BLaER1 (cell line): Measurements from ENCODE around the gene VDAC1.
"Not testable (repeated sequence)": the region's sequence is repeated elsewhere in the genome, so short reads cannot be mapped to it uniquely, and the experiment has no call there.

ENCODE experiments used
- H3K27ac ChIP-seq: shearing (Covaris generic); formaldehyde crosslinking; 2 replicates; pipeline ENCODE4 v1.8.1; 2022
- H3K27me3 ChIP-seq: shearing (Covaris generic); formaldehyde crosslinking; 2 replicates; pipeline ENCODE4 v1.8.1; 2022
- H3K36me3 ChIP-seq: shearing (Covaris generic); formaldehyde crosslinking; 2 replicates; pipeline ENCODE4 v1.8.1; 2022
- H3K4me1 ChIP-seq: shearing (Covaris generic); formaldehyde crosslinking; 2 replicates; pipeline ENCODE4 v1.8.1; 2022
- H3K4me2 ChIP-seq: shearing (Covaris generic); formaldehyde crosslinking; 2 replicates; pipeline ENCODE4 v1.8.1; 2022
- H3K4me3 ChIP-seq: shearing (Covaris generic); formaldehyde crosslinking; 2 replicates; pipeline ENCODE4 v1.8.1; 2022
- H3K9ac ChIP-seq: shearing (Covaris generic); formaldehyde crosslinking; 2 replicates; pipeline ENCODE4 v1.8.1; 2022
- H3K9me3 ChIP-seq: shearing (Covaris generic); formaldehyde crosslinking; 2 replicates; pipeline ENCODE4 v1.8.1; 2022
- H4K20me1 ChIP-seq: shearing (Covaris generic); formaldehyde crosslinking; 2 replicates; pipeline ENCODE4 v1.8.1; 2022
- Cebpa-rat ChIP-seq: shearing (Covaris generic); IDR thresholded peaks from 2 replicates; pipeline ENCODE4 v1.8.1; 2022

Gene VDAC1

GRCh38 chr5:133945568-133945967 is 59.2 kb downstream of the VDAC1 start:
- Histone ChIP-seq H3K9ac (no peak overlapping the region), H3K4me2 (no peak overlapping the region), H3K27ac (no peak overlapping the region), H3K36me3 (no peaks in the 10 kb centered on the region), H3K27me3 (no peaks in the 10 kb centered on the region), H3K4me3 (no peak overlapping the region), H3K4me1 (peaks cover 37% of the 10 kb centered on the region), H3K9me3 (no peaks in the 10 kb centered on the region), H4K20me1 (no peaks in the 10 kb centered on the region)
- no peak for TF ChIP-seq Cebpa-rat

DNA sequence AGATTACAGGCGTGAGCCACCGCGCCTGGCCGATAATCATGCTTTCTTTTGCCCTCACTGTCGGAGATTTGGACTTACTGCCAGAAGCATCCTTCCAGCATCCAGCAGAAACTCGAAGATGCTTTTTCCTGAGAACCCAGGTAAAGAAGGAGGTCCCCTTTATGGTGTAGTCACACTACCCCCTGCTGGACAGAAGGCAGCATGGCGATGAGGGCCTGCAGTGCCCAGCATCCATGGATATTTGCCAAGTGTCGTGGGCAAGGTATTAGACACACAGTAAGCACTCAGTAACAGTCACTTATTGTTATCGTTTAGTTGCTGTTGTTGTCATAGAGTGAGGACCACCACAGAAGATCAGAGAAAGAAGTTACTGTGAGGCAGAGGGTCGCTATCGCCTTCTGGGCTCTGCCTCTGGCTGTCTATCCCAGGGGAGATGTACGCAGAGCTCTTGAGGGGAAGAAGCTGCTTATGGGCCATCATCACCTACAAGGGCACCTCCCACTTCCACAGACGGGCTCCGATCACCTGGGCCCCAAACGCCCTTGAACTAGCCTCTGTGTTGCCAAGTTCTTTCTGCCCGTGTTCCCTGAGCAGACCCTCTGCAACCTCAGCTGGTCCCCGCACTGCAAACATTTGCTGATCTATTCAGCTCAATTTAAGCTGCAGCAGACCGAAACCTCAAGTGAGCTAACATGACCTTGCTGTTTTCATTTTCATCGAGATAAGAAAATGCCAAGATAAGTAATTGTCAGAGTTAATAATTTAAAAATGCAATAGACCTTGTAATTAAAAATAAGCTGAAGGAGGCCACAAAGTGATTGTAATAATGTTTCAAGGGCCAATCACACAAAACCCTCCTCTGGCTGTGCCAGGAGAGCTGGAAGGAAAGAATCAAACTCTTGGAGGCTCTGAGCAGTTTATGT is 60.3 kb downstream of the VDAC1 start:
- Histone ChIP-seq H3K27me3 (no peaks in the 10 kb centered on the region), H3K27ac (no peak overlapping the region), H3K4me3 (no peak overlapping the region), H3K4me2 (peak overlapping the region; percentile 49), H3K4me1 (peaks cover 38% of the 10 kb centered on the region), H3K36me3 (no peaks in the 10 kb centered on the region), H4K20me1 (no peaks in the 10 kb centered on the region), H3K9me3 (no peaks in the 10 kb centered on the region), H3K9ac (no peak overlapping the region)
- no peak for TF ChIP-seq Cebpa-rat

- H3K27ac ChIP-seq: 0 out of 2 replicates have a peak overlapping the region, but pooled peaks have one; percentile 3
- H3K4me3 ChIP-seq: no peak overlapping the region
- no peaks in the 10 kb centered on the region for H3K9me3 ChIP-seq
- H3K4me1 ChIP-seq: peaks cover 49% of the 10 kb centered on the region
- H3K9ac ChIP-seq: no peak overlapping the region; the same call in 1 of the 2 replicates
- no peaks in the 10 kb centered on the region for H3K27me3 ChIP-seq
- no peaks in the 10 kb centered on the region for H3K36me3 ChIP-seq
- peak overlapping the region; percentile 41 for H3K4me2 ChIP-seq
- H4K20me1 ChIP-seq: no peaks in the 10 kb centered on the region
- TF ChIP-seq Cebpa-rat: no peak
Observed at GRCh38 chr5:133943475-133943817, 61.3 kb downstream of the VDAC1 start.

DNA sequence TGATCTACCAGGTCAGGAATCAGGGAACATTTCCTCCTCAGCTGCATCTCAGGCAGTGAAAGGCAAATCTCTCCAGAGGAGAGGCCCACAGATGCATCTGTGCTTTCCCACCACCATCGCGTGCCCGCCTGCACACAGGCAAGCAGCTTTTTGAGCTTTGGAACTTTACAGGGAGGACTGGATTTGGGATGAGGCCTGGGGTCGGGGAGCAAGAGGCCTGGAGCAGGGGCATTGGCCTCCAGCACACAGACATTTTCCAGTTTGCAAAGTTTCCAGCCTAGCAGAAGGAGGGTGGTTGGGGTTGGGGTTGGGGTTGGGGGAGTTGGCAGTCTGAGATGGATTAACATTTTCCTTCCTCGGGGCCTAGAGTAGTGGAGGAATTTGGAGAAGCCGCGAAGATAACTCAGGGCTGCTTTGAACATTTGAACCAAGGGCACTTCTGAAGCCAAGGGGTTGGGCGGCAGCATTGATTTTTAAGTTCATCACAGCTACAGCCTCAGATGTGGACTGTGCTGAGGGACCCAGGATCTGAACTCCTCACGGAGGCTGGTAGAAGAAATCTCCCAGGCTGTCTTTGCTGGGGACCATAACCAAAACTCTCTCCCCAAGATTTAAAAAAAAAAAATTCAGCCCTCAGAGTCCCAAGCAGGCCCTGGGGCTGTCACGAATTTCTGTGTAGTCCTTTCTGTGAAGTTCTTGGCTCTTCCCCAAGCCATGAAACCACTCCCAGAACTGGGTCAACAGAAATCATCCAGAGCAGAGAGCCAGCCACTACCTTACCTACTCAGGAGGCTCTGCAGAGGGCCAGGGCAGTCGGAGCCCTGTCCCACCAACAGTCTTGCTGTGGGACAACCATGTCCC is 61.9 kb downstream of the VDAC1 start:
- H3K27ac ChIP-seq: peak overlapping the region; percentile 3; the same call in 1 of the 2 replicates
- H3K4me3 ChIP-seq: no peak overlapping the region
- peaks cover 55% of the 10 kb centered on the region for H3K4me1 ChIP-seq
- H4K20me1 ChIP-seq: no peaks in the 10 kb centered on the region
- peak overlapping the region; percentile 41 for H3K4me2 ChIP-seq
- H3K9ac ChIP-seq: no peak overlapping the region; the same call in 1 of the 2 replicates
- no peaks in the 10 kb centered on the region for H3K36me3 ChIP-seq
- no peaks in the 10 kb centered on the region for H3K9me3 ChIP-seq
- H3K27me3 ChIP-seq: no peaks in the 10 kb centered on the region
- TF ChIP-seq Cebpa-rat: no peak

GRCh38 chr5:133941456-133942196 is 63.1 kb downstream of the VDAC1 start:
- H3K9me3 ChIP-seq: no peaks in the 10 kb centered on the region
- no peak overlapping the region for H3K9ac ChIP-seq
- H3K27ac ChIP-seq: no peak overlapping the region

GRCh38 chr5:133939668-133940067 is 65.1 kb downstream of the VDAC1 start:
- H3K9me3 ChIP-seq: no peaks in the 10 kb centered on the region; the same call in 1 of the 2 replicates
- H3K4me2 ChIP-seq: peak overlapping the region; percentile 95; the same call in 1 of the 2 replicates
- no peaks in the 10 kb centered on the region for H3K36me3 ChIP-seq
- TF ChIP-seq Cebpa-rat: no peak
- no peaks in the 10 kb centered on the region for H4K20me1 ChIP-seq
- H3K9ac ChIP-seq: no peak overlapping the region
- peaks cover 85% of the 10 kb centered on the region for H3K4me1 ChIP-seq
- no peaks in the 10 kb centered on the region for H3K27me3 ChIP-seq
- H3K27ac ChIP-seq: no peak overlapping the region
- no peak overlapping the region for H3K4me3 ChIP-seq

More at GRCh38 chr5:133941456-133942196, 63.1 kb downstream of the VDAC1 start:
- Histone ChIP-seq H3K36me3 (no peaks in the 10 kb centered on the region), H3K4me1 (peaks cover 67% of the 10 kb centered on the region), H3K27me3 (no peaks in the 10 kb centered on the region), H3K4me2 (no peak overlapping the region; the same call in 1 of the 2 replicates), H3K4me3 (no peak overlapping the region), H4K20me1 (no peaks in the 10 kb centered on the region)
- no peak for TF ChIP-seq Cebpa-rat

GRCh38 chr5:133938929-133939328 is 65.8 kb downstream of the VDAC1 start:
- H3K4me2 ChIP-seq: peak overlapping the region; percentile 95
- H4K20me1 ChIP-seq: no peaks in the 10 kb centered on the region
- no peak overlapping the region for H3K9ac ChIP-seq
- no peak overlapping the region for H3K4me3 ChIP-seq
- peaks cover 85% of the 10 kb centered on the region for H3K4me1 ChIP-seq
- no peak for TF ChIP-seq Cebpa-rat
- no peaks in the 10 kb centered on the region for H3K36me3 ChIP-seq
- H3K9me3 ChIP-seq: no peaks in the 10 kb centered on the region; the same call in 1 of the 2 replicates
- H3K27me3 ChIP-seq: no peaks in the 10 kb centered on the region
- H3K27ac ChIP-seq: no peak overlapping the region

DNA sequence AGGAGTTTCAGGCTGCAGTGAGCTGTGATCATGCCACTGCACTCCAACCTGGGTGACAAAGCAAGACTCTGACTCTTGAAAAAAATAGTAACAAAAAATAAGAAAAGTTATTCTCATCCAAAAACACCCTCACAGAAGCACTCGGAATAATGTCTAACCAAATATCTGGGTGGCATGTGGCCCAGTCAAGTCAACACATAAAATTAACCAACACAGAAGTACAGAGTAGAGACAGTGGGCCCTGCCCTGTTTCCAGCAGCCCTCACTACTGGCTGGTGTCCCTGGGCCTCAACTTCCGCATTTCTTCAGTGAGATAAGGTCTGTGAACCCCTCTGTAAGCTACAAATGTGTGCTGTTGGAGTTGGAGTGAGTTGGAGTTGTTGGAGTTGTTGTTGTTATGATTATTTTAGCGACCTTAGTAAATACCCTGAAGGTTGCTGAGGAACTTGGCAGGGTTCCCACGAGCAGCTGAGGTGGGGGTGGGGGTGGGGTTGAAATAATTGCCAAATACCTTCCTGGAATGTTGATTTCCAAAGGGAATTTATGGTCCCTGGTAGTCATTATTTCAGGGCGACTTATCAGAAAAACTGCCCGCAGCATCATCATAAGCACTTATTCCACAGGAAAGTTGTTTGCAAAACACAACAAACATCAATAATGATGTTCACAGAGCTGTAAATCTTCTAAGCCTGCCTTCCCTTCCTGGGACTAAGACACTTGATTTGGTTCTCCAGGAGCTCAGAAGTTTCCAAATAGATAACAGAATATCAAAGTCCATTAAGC is 66.5 kb downstream of the VDAC1 start:
- no peaks in the 10 kb centered on the region for H3K27me3 ChIP-seq
- TF ChIP-seq Cebpa-rat: no peak
- peak overlapping the region; percentile 95 for H3K4me2 ChIP-seq
- H3K36me3 ChIP-seq: no peaks in the 10 kb centered on the region
- no peak overlapping the region for H3K9ac ChIP-seq
- no peaks in the 10 kb centered on the region; the same call in 1 of the 2 replicates for H3K9me3 ChIP-seq
- H3K4me3 ChIP-seq: no peak overlapping the region; the same call in 1 of the 2 replicates
- no peaks in the 10 kb centered on the region for H4K20me1 ChIP-seq
- peaks cover 85% of the 10 kb centered on the region for H3K4me1 ChIP-seq
- H3K27ac ChIP-seq: peak overlapping the region; percentile 91; the same call in 1 of the 2 replicates

- Histone ChIP-seq H3K4me1 (peaks cover 85% of the 10 kb centered on the region), H3K27ac (peak overlapping the region; percentile 91; the same call in 1 of the 2 replicates)
Observed at GRCh38 chr5:133937628-133938027, 67.1 kb downstream of the VDAC1 start.

More at GRCh38 chr5:133937628-133938027, 67.1 kb downstream of the VDAC1 start:
- not testable (repeated sequence) for H3K9ac ChIP-seq, H3K36me3 ChIP-seq, H3K9me3 ChIP-seq, H3K27me3 ChIP-seq, H4K20me1 ChIP-seq
- Histone ChIP-seq H3K4me3 (peak overlapping the region; percentile 17; the same call in 1 of the 2 replicates), H3K4me2 (peak overlapping the region; percentile 95)
